HS-27A (cell line): ENCODE data around the gene SPNS3.

Experiments
- DNase-seq: peaks from one replicate; pipeline ENCODE4 v3.0.0-alpha.2; 2012; ENCODE audit warnings: low read depth, missing footprints

Gene SPNS3

GRCh38 chr17:4427505-4427904 is 6.2 kb upstream of the SPNS3 start:
- DNase-seq: no peak

GRCh38 chr17:4436381-4436780 is 2.6 kb downstream of the SPNS3 start:
- DNase-seq: no peak

- DNase-seq: no peak
These were observed 3.1 kb downstream of the SPNS3 start for GRCh38 chr17:4436846-4437245.

- no peak for DNase-seq
These were observed 4.6 kb downstream of the SPNS3 start for GRCh38 chr17:4438162-4438944.

- no peak for DNase-seq
These were observed 6.3 kb downstream of the SPNS3 start for GRCh38 chr17:4440021-4440420.

- no peak for DNase-seq
These were observed 7.2 kb downstream of the SPNS3 start for GRCh38 chr17:4440690-4441686.

GRCh38 chr17:4442582-4442981 is 8.8 kb downstream of the SPNS3 start:
- DNase-seq: no peak

- DNase-seq: no peak
These were observed 9.7 kb downstream of the SPNS3 start for GRCh38 chr17:4443476-4443875.

GRCh38 chr17:4444782-4445473 is 11.2 kb downstream of the SPNS3 start:
- DNase-seq: peak; percentile 30

GRCh38 chr17:4445731-4446130 is 12.0 kb downstream of the SPNS3 start:
- DNase-seq: no peak

- DNase-seq: no peak
These were observed 12.8 kb downstream of the SPNS3 start for GRCh38 chr17:4446326-4447071.

GRCh38 chr17:4448197-4448980 is 14.6 kb downstream of the SPNS3 start:
- no peak for DNase-seq

GRCh38 chr17:4449736-4450135 is 16.0 kb downstream of the SPNS3 start:
- DNase-seq: no peak

- DNase-seq: no peak
These were observed 17.1 kb downstream of the SPNS3 start for GRCh38 chr17:4450710-4451316.

GRCh38 chr17:4453812-4454591 is 20.3 kb downstream of the SPNS3 start:
- no peak for DNase-seq

GRCh38 chr17:4460661-4461060 is 26.9 kb downstream of the SPNS3 start:
- DNase-seq: no peak

GRCh38 chr17:4463818-4464476 is 30.2 kb downstream of the SPNS3 start:
- no peak for DNase-seq

- DNase-seq: no peak
These were observed 32.0 kb downstream of the SPNS3 start for GRCh38 chr17:4465786-4466185.

GRCh38 chr17:4467287-4467686 is 33.5 kb downstream of the SPNS3 start:
- no peak for DNase-seq
